ENCODE data around the gene USP13. TPM values are rescaled to one million over a fixed set of nuclear protein-coding genes. Genes with fewer than 3 reads are reported as not detected.
A peak's percentile ranks its signal among the peaks of the same experiment; 100 is the strongest.

USP13 gene
- total RNA-seq, 6 experiments from 2014 or later: 6.0 to 11.1 (median 6.9) TPM

DNA sequence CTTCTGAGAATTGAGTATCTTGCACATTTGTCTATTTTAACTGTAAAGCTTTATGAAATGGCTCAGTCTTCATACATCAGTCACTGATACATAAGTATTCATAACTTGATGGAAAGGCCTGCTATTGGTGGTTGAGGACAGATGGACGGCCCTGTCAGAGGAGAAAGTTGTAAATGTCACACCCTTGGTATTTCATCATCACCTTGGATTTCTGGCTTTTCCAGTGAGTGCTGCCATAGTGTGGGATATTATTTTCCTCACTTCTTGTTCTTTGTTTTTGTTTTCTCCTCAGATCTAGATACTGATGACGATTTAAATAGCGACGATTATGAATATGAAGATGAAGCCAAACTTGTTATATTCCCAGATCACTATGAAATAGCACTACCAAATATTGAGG lies 47.9 kb downstream of the USP13 start:
- WGBS (ENCODE audit: insufficient coverage, low coverage, low lambda C conversion rate, missing lambda C conversion rate): 94% methylated on average over 3 of the region's 4 CpGs
- no peak for ATAC-seq
- intact Hi-C loops (cut with DNase I): no loop called here

DNA sequence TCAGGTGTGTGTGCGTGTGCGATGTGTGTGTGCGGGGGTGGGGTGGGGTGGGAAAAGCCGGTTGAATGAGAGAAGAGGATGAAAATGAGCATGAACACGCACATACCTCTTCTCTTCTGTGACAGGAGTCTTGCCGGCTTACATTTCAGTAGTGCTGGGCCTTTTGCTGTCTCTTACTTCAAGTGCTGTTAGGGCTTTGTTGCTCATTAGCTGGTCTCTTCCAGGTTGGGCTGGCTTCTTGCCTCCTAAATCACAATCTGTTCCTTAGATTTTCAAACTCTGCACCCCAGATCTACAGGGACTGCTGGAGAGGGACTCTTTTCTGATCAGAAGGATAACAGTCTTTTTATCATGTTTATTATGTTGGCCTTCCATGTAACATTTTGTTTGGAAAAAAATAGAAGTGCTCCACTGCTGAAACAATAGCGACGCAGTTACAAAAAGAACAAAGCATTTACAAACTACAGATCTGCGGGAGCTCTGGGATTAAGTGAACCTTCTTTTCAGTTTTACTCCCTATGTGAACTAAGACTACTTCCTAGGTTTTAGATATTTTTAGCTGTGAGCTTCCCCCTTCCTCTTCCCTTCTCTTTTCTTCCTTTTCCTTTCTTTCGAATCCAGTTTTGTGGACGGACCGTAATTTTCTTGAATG lies 48.5 kb downstream of the USP13 start:
- no peaks in the 10 kb centered on the region for H3K4me1 ChIP-seq
- H3K9me3 ChIP-seq: no peaks in the 10 kb centered on the region
- TF ChIP-seq, protein P1, sequence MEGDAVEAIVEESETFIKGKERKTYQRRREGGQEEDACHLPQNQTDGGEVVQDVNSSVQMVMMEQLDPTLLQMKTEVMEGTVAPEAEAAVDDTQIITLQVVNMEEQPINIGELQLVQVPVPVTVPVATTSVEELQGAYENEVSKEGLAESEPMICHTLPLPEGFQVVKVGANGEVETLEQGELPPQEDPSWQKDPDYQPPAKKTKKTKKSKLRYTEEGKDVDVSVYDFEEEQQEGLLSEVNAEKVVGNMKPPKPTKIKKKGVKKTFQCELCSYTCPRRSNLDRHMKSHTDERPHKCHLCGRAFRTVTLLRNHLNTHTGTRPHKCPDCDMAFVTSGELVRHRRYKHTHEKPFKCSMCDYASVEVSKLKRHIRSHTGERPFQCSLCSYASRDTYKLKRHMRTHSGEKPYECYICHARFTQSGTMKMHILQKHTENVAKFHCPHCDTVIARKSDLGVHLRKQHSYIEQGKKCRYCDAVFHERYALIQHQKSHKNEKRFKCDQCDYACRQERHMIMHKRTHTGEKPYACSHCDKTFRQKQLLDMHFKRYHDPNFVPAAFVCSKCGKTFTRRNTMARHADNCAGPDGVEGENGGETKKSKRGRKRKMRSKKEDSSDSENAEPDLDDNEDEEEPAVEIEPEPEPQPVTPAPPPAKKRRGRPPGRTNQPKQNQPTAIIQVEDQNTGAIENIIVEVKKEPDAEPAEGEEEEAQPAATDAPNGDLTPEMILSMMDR (IDR thresholded peaks at IDR 0.05): no peak
- TF ChIP-seq POLR2A (IDR thresholded peaks at IDR 0.05): no peak
- DNase-seq (no peak), ATAC-seq (no peak)
- H3K4me3 ChIP-seq: no peak overlapping the region
- peak overlapping the region in 1 of 3 donors; percentile 2 for H3K27ac ChIP-seq
- no peaks in the 10 kb centered on the region for H3K36me3 ChIP-seq
- 87% methylated on average over 12 of the region's 12 CpGs for WGBS (ENCODE audit: insufficient coverage, low coverage, low lambda C conversion rate, missing lambda C conversion rate)
- intact Hi-C loops (cut with DNase I): no loop called here
- H3K27me3 ChIP-seq: no peaks in the 10 kb centered on the region

More for the DNA sequence above, 47.9 kb downstream of the USP13 start:
- Histone ChIP-seq H3K27ac (no peak overlapping the region), H3K4me3 (no peak overlapping the region), H3K36me3 (no peaks in the 10 kb centered on the region), H3K4me1 (no peaks in the 10 kb centered on the region), H3K27me3 (no peaks in the 10 kb centered on the region), H3K9me3 (no peaks in the 10 kb centered on the region)
- DNase-seq: no peak
- no peak for TF ChIP-seq POLR2A (IDR thresholded peaks at IDR 0.05)
- TF ChIP-seq, protein P1 (IDR thresholded peaks at IDR 0.05): no peak

DNA sequence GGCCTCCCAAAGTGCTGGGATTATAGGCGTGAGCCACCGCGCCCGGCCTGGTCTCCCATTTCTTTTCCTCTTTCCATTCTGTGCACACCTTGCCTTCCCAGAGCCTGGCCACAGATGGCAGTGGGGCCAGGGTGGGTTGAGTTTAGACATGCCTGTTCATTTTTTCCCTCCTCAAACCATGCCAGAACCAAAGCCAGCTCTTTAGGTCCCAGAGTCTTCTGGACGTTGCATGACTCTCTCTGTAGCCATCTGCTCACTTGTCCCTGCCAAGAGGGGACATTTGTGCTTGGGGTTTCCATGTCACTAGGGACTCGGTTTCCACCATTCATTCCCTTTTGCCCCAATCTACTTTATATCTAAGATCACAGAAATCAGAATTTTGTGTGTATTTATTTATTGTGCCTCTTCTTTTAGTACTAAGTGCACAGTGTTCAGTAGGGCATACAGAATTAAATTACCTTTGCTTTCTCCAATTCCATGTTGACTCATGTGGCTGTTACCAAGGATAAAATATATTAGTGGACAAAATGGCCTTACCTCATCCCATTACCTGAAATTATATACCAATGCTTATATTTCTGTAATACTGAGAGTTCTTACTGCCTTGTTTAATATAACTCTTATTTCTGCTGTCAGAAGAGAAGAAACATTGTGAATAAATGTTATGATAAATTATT lies 49.6 kb downstream of the USP13 start:
- Histone ChIP-seq H3K27ac (no peak overlapping the region), H3K4me1 (peaks cover 0 to 2% (median 0%) of the 10 kb centered on the region in 4 donors), H3K36me3 (no peaks in the 10 kb centered on the region), H3K4me3 (no peak overlapping the region), H3K9me3 (no peaks in the 10 kb centered on the region), H3K27me3 (no peaks in the 10 kb centered on the region)
- ATAC-seq: no peak
- 69% methylated on average over 2 of the region's 6 CpGs for WGBS (ENCODE audit: insufficient coverage, low coverage, low lambda C conversion rate, missing lambda C conversion rate)
- DNase-seq: no peak
- intact Hi-C loops (cut with DNase I): no loop called here
- TF ChIP-seq POLR2A (IDR thresholded peaks at IDR 0.05): no peak
- TF ChIP-seq, protein P1 (IDR thresholded peaks at IDR 0.05): no peak

DNA sequence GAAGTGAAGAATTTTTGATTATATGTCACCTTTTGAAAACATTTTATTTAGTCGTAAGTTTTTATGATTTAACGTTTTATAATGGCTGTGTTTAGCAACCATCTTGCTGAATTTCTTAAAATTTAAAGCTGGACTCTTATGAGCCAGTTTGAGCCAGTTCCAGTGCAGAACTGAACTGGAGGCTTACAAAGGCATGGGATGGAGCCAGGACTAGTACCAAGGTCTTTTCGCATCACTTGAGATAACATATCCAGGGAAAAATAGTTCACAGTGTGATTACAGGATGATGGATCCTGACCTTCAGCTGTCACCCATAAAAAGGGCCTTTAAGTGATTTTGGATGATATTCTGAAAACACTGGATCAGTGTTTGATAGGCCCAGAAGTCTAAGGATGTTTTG lies 51.0 kb downstream of the USP13 start:
- Histone ChIP-seq H3K27ac (no peak overlapping the region), H3K27me3 (no peaks in the 10 kb centered on the region), H3K36me3 (no peaks in the 10 kb centered on the region), H3K4me3 (no peak overlapping the region), H3K9me3 (no peaks in the 10 kb centered on the region), H3K4me1 (peaks cover 0 to 2% (median 0%) of the 10 kb centered on the region in 4 donors)
- 89% methylated on average over 2 of the region's 3 CpGs for WGBS (ENCODE audit: insufficient coverage, low coverage, low lambda C conversion rate, missing lambda C conversion rate)
- ATAC-seq (no peak), DNase-seq (no peak)
- intact Hi-C loops (cut with DNase I): no loop called here
- TF ChIP-seq, protein P1 (IDR thresholded peaks at IDR 0.05): no peak
- TF ChIP-seq POLR2A (IDR thresholded peaks at IDR 0.05): no peak

All from right lobe of liver (tissue), 6 donors.